Stimulated activated CD8-positive, alpha-beta memory T cell treated with anti-CD3 and anti-CD28 coated beads, Interleukin-12 subunit alpha, Interleukin-12 subunit beta, amount 100 ng/mL, for 24 hours (primary cell): ENCODE results near the gene USP6.
"Not testable (repeated sequence)": the region's sequence is repeated elsewhere in the genome, so short reads cannot be mapped to it uniquely, and the experiment has no call there.

ENCODE experiments used
- DNase-seq: peaks from one replicate; pipeline ENCODE4 v3.0.0-alpha.2; 2020; ENCODE audit errors: extremely low read depth

USP6 gene

GRCh38 chr17:5115673-5116651, at the start of gene USP6:
Gene USP6 (plus strand): TSS chr17:5116032. CDS start chr17:5130368, 14,336 bp downstream.
- no peak for DNase-seq

- no peak for DNase-seq
Observed at GRCh38 chr17:5068236-5068635, 47.6 kb upstream of the USP6 start.

GRCh38 chr17:5069724-5070123, 46.1 kb upstream of the USP6 start:
- no peak for DNase-seq

GRCh38 chr17:5075472-5075871, 40.4 kb upstream of the USP6 start:
- not testable (repeated sequence) for DNase-seq

- DNase-seq = not testable (repeated sequence)
Observed at GRCh38 chr17:5077275-5077674, 38.6 kb upstream of the USP6 start.

- no peak for DNase-seq
Observed at GRCh38 chr17:5077781-5078105, 38.1 kb upstream of the USP6 start.

- DNase-seq = peak; percentile 47
Observed at GRCh38 chr17:5078106-5079028, 37.5 kb upstream of the USP6 start, which contains the start of gene ZFP3. Gene ZFP3 (plus strand): TSS chr17:5078467. CDS start chr17:5091505, 13,038 bp downstream.

- no peak for DNase-seq
Observed at GRCh38 chr17:5080591-5080990, 35.2 kb upstream of the USP6 start.

GRCh38 chr17:5092218-5093010, 23.4 kb upstream of the USP6 start:
- no peak for DNase-seq

GRCh38 chr17:5096731-5097100, 19.1 kb upstream of the USP6 start:
- DNase-seq = no peak

- DNase-seq = peak; percentile 15
Observed at GRCh38 chr17:5097101-5097834, 18.6 kb upstream of the USP6 start.

GRCh38 chr17:5099271-5099670, 16.6 kb upstream of the USP6 start:
- DNase-seq = no peak

GRCh38 chr17:5100832-5101231, 15.0 kb upstream of the USP6 start:
- no peak for DNase-seq

GRCh38 chr17:5110816-5111215, 5.0 kb upstream of the USP6 start:
- no peak for DNase-seq

GRCh38 chr17:5111402-5112204, 4.2 kb upstream of the USP6 start, which contains the start of gene ZNF232:
Gene ZNF232 (minus strand): TSS chr17:5111878. CDS start chr17:5111822, 56 bp downstream.
- peak; percentile 82 for DNase-seq

- DNase-seq = no peak
Observed at GRCh38 chr17:5118219-5118618, 2.4 kb downstream of the USP6 start.

GRCh38 chr17:5120036-5120435, 4.2 kb downstream of the USP6 start:
- no peak for DNase-seq

GRCh38 chr17:5120436-5121185, 4.8 kb downstream of the USP6 start:
- not testable (repeated sequence) for DNase-seq

- no peak for DNase-seq
Observed at GRCh38 chr17:5121186-5121841, 5.5 kb downstream of the USP6 start.
